ENCODE measurements around the gene HCFC1. TPM values are rescaled to one million over a fixed set of nuclear protein-coding genes. Genes with fewer than 3 reads are reported as not detected.

HCFC1 gene
- total and polyA plus RNA-seq, 9 of the 15 experiments (the other 6 are each of a cell fraction or from before 2014, with no cell fraction given) = 2.8 to 133 (median 17.1) TPM

GRCh38 chrX:154021131-154021611 lies 49.6 kb upstream of the HCFC1 start (continued):
- peak; percentile 72 for TF ChIP-seq ZNF592 (IDR thresholded peaks at IDR 0.05)
- TF ChIP-seq, protein P1, sequence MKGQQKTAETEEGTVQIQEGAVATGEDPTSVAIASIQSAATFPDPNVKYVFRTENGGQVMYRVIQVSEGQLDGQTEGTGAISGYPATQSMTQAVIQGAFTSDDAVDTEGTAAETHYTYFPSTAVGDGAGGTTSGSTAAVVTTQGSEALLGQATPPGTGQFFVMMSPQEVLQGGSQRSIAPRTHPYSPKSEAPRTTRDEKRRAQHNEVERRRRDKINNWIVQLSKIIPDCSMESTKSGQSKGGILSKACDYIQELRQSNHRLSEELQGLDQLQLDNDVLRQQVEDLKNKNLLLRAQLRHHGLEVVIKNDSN (CRISPR knock-in tag; IDR thresholded peaks at IDR 0.05) = 0 out of 2 replicates have a peak, but pooled peaks have one; percentile 18
- TF ChIP-seq MAX (CRISPR knock-in tag; IDR thresholded peaks at IDR 0.05) = 0 out of 2 replicates have a peak, but pooled peaks have one; percentile 22
- TF ChIP-seq, protein P2, sequence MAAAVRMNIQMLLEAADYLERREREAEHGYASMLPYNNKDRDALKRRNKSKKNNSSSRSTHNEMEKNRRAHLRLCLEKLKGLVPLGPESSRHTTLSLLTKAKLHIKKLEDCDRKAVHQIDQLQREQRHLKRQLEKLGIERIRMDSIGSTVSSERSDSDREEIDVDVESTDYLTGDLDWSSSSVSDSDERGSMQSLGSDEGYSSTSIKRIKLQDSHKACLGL (CRISPR knock-in tag; IDR thresholded peaks at IDR 0.05; ENCODE audit: borderline replicate concordance, poor library complexity, severe bottlenecking) = no peak
- TF ChIP-seq, protein P3, sequence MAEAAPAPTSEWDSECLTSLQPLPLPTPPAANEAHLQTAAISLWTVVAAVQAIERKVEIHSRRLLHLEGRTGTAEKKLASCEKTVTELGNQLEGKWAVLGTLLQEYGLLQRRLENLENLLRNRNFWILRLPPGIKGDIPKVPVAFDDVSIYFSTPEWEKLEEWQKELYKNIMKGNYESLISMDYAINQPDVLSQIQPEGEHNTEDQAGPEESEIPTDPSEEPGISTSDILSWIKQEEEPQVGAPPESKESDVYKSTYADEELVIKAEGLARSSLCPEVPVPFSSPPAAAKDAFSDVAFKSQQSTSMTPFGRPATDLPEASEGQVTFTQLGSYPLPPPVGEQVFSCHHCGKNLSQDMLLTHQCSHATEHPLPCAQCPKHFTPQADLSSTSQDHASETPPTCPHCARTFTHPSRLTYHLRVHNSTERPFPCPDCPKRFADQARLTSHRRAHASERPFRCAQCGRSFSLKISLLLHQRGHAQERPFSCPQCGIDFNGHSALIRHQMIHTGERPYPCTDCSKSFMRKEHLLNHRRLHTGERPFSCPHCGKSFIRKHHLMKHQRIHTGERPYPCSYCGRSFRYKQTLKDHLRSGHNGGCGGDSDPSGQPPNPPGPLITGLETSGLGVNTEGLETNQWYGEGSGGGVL (CRISPR knock-in tag; IDR thresholded peaks at IDR 0.05) = no peak
- no peak for TF ChIP-seq PRPF4 (IDR thresholded peaks at IDR 0.05; ENCODE audit: insufficient read depth, low read depth, low read length, poor library complexity, severe bottlenecking)
- peak; percentile 38 for TF ChIP-seq CHD1 (IDR thresholded peaks at IDR 0.05; ENCODE audit: low read length)
- TF ChIP-seq EGR1 (conservative IDR thresholded peaks at IDR 0.05) = peak; percentile 40; the same call in 1 of the 2 replicates
- no peak for TF ChIP-seq RBM34 (IDR thresholded peaks at IDR 0.05; ENCODE audit: borderline replicate concordance, insufficient read depth, low read length)
- no peak for TF ChIP-seq ZNF436 (CRISPR knock-in tag; IDR thresholded peaks at IDR 0.05)
- TF ChIP-seq POLR2A (conservative IDR thresholded peaks at IDR 0.05) = 0 out of 2 replicates have a peak, but pooled peaks have one; percentile 18
- TF ChIP-seq, protein P4, sequence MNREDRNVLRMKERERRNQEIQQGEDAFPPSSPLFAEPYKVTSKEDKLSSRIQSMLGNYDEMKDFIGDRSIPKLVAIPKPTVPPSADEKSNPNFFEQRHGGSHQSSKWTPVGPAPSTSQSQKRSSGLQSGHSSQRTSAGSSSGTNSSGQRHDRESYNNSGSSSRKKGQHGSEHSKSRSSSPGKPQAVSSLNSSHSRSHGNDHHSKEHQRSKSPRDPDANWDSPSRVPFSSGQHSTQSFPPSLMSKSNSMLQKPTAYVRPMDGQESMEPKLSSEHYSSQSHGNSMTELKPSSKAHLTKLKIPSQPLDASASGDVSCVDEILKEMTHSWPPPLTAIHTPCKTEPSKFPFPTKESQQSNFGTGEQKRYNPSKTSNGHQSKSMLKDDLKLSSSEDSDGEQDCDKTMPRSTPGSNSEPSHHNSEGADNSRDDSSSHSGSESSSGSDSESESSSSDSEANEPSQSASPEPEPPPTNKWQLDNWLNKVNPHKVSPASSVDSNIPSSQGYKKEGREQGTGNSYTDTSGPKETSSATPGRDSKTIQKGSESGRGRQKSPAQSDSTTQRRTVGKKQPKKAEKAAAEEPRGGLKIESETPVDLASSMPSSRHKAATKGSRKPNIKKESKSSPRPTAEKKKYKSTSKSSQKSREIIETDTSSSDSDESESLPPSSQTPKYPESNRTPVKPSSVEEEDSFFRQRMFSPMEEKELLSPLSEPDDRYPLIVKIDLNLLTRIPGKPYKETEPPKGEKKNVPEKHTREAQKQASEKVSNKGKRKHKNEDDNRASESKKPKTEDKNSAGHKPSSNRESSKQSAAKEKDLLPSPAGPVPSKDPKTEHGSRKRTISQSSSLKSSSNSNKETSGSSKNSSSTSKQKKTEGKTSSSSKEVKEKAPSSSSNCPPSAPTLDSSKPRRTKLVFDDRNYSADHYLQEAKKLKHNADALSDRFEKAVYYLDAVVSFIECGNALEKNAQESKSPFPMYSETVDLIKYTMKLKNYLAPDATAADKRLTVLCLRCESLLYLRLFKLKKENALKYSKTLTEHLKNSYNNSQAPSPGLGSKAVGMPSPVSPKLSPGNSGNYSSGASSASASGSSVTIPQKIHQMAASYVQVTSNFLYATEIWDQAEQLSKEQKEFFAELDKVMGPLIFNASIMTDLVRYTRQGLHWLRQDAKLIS (CRISPR knock-in tag; IDR thresholded peaks at IDR 0.05) = no peak
- TF ChIP-seq JUND (IDR thresholded peaks at IDR 0.05; ENCODE audit: borderline replicate concordance, low read depth, low read length) = 0 out of 2 replicates have a peak, but pooled peaks have one; percentile 3
- TF ChIP-seq JUND (tag; IDR thresholded peaks at IDR 0.05; ENCODE audit: borderline replicate concordance, low read depth, low read length) = no peak
